Stromal cell of bone marrow (primary cell): ENCODE measurements around the gene ZNF335.
"Not testable (repeated sequence)": the region's sequence is repeated elsewhere in the genome, so short reads cannot be mapped to it uniquely, and the experiment has no call there.

Source experiments
- DNase-seq: peaks from one replicate; pipeline ENCODE4 v3.0.0-alpha.2; 2012; ENCODE audit warnings: low read depth

The ZNF335 gene

DNA sequence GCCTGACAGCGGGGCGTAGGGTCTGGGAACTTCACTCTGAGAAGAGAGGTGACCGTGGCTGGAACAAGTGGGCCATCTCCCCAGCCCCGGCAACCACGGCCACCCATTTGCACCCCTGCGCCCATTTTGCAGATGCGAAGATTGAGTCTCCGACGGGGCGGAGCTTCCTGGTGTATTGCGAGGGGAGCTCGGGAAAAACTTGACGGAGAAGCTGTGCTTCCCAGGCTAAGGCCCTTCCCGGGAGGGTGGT is 653 bp downstream of the ZNF335 start:
- no peak for DNase-seq

DNA sequence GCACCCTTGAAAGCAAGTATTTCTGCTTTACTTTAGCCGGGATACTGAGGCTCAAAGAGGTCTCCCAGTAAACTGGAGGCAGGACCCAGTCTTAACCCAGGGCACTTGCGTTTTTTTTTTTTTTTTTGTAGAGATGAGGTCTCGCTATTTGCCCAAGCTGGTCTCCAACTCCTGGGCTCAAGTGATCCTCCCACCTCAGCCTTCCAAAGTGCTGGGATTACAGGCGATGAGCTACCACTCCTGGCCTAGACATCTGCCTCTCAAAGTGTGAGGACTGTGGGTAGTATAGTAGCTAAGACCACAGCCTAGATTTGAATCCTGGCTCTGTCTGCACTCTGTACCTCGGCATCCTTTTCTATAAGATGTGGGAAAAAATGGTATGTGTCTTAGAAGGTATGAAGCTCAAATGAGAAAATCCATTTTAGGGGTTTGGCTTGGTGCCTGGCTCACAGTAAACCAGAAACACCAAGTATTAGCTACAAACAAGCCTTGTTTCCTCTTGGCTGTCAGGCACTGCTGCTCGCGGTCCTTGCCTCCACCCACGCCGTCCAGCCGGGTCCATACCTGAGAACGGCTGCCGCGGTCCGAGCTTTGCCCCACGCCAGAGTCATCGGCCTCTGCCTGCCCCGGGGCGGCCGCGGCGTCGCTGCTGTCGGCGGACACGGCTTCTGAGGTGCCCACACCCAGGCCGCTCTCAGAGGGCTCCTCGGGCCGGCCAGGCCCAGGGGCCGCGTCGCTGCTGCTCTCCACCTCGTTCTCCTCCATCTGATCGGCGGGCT is 1.2 kb downstream of the ZNF335 start:
- DNase-seq, result no peak

DNA sequence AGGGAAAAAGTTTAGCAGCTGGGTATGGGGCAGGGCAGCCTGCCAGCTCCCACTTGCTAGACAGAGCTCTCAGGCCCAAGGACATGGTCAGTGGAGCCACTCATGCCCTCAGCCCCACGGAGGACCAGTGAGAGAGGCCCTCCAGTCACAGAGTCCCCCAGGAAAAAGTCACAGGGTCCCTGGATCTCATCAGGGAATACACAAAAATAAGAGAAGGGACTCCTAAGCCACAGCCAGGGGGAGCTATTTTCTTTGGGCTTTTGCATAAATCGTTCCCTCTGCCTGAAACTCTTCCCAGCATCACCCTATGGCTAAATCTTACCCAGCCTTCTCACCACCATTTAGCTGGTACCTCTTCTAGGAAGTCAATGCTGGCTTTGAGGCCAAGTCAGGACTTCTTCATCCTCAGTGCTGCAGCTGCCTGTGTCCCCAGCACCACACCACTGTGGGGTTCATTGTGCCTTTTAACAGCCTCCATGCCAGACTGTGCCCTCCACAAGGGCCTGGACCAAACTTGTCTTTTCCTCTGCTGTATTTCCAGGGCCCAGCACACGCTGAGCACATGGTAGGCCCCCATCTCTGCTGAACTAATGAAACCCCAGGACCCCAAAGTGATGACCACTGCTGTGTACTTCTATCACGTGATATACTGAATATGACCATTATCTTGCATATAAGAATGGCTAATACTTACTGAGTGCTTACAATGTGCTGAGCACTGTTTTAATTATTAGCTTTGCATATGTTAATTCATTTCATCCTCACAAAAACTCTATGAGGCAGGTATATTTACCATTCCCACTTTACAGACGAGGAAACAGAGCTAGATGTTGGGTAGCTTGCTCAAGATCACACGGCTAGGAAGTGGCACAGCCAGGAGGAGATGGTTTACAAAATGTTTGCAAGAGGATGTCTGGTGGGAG is 2.0 kb downstream of the ZNF335 start:
- DNase-seq, result peak; percentile 59

DNA sequence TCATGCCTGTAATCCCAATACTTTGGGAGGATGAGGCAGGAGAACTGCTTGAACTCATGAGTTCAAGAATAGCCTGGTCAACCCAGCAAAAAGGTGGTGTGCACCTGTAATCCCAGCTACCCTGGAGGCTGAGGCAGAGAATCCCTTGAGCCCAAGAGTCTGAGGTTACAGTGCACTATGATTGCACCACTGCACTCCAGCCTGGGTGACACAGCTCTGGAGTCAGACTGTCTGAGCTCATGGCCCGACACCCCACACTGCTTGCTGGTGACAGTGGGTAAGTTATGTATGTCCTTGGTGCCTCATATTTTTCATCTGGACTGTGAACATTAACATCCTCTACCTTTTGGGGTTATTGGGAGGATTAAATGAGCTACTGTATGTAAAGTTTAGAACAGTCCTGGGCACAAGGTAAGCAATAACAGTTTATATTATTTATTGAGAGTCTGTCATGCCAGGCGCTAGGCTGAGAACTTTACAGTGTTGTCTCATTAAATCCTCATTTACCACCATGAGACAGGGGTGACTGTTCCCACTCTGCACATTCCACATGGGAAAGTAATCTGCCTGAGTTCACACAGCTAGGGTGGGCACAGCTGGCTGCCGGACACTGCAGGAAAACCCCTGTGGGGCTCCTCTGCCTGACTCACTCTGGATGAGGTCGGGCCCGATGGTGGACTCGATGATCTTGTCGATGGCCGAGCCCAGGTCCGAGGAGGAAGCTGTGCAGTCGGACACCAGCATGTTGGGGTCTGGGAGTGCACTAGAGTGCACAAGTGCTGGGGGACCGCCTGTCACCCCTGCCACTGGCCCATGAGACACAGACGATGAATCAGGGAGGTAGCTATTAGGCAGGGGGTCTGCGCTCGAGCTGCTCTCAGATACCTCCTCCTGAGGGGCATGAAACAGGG is 2.9 kb downstream of the ZNF335 start:
- DNase-seq, result no peak

DNA sequence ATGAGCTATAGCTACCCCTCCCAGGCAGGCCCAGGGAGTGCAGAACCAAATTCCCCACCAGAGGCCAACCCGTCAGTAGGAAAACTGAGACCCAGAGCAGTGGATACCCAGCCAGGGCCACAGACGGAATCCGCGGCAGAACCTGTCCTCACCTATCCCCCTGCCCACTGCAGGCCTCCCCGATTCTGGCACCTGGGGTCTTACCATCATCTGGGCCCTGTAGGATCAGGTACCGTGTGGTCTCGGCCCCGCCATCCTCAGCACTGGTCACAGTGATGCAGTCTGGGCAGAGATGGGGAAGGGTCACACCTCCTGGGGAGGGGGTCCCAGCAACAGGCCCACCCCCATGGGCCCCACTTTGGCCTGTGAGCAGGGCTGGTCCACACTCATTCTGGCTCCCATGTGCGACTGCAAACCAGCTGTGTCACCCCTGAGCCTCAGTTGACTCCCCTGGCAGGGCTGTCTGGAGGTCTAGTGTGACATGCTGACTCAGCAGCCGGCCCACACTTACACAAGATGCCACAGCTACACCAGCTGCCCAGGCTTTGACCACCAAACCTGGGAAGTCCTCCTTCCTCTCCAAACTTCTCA is 3.8 kb downstream of the ZNF335 start:
- DNase-seq, result no peak

DNA sequence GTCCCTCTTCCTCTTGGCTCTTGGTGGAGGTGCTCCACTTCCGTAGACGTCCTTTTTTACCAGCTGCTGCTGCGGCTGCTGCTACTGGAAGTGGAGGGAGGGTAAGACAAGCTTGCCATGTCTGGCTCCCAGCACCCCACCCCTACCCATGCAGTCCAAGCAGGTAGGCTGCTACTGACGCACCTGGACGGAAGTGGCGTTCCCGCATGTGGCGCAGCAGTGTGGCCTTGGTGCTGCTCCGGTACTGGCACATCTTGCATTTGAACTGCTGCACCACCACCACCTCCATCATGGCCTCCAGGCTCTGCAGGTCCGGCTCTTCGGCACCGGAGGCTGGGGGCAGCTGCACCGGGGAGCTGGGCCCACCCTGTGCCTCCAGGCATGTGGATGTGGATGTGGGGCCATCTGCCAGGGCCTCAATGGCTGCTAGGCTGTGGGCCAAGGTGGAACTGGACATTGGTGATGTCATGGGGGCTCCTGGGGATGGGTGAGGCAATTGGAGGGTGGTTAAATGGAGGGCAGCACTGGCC is 4.4 kb downstream of the ZNF335 start:
- no peak for DNase-seq

DNA sequence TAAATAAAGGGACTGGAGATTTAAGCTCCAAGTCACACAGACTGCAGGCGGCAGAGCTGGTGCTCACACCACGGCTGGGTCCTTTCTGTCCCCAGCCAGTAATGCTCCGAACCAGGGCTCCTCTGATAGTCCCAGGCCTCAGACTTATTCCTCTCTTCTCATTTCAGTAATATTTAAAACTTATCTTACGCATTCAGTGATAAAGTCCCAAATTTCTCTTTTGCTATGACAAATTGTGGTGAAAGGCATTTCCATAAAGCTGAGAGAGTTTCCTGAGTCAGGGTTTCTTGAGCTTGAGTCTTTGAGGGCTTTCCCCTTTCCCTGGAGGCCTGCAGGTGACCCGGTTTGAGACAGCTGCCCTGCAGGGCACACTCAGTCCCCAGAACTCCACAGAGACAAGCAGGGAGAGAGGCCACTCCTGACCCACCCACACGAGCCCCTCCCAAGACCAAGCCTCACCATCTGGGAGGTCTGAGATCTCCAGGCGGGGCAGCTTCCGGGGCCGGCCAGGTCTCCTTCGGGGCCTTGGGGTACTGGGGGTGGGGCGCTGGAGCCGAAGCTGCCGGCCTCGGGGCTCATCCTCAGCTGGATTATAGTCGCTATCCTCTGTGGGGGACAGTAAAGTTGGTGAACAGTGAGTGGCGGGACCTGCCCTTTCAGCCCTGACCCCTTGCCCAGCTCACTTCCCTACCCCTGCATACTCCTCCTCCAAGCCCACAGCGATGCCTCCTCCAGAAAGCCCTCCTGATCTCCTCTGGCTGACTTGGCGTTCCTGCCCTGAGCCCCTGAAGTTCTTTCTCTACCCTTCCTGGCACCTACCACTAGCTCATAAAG is 6.6 kb downstream of the ZNF335 start:
- no peak for DNase-seq

DNA sequence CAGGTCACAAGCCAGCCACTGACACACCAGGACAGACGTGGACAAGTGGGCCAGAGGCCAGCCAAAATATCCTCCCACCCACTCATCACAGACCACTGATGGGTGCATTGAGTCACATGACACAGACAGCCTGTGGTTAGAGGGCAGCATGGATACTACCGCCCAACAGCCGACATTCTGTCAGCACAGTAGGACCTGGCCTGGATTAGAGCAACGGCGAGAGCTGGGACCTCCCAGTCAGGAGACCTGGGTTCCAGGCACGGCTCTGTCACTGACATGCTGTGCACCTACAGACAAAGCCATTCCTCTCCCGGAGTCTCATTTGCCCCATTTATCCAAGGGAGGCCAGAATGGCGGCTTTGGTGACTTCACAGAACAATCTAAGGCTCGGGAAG is 8.0 kb downstream of the ZNF335 start:
- no peak for DNase-seq

DNA sequence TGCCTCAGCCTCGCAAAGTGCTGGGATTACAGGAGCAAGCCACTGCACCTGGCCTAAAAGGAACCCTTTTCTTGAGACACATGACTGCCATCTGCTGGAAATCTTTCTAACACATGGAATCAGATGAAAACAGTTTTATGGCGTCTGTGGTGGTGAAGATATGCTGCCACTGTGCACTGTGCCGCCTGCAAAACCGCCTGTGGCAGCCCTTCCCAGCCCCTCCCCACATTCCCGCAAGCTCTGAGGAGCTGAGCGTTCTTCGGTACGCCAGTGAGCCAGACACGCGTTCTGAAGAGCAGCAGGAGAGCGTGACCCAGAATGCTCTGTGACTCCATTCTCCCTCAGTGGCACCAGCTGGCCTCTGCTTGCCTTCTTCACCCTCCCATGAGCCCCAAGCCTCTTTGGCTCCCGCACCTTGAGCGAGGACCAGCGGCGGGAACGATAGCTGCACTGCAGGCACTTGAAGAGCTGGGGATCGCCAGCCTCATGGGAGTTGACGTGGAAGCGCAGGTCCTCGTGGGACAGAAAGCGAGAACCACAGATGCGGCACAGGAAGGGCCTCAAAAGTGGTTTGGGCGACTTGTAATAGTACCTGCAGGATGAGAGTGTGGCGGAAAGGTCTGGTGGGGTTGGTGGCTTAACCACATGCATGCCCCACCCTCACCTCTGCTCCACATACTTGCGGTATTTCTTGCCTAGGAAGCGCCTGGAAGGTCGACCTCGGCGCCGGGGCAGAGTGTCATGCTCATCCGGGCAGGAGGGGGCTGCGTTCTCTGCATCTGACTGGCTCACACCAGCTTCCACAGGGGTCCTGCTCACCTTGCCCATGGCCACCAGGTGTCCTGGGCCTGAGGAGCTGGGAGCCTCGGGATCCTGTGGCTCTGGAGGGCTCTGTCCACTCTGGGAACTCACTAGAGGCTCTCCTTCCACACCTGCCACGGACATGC is 8.7 kb downstream of the ZNF335 start:
- DNase-seq, result no peak

DNA sequence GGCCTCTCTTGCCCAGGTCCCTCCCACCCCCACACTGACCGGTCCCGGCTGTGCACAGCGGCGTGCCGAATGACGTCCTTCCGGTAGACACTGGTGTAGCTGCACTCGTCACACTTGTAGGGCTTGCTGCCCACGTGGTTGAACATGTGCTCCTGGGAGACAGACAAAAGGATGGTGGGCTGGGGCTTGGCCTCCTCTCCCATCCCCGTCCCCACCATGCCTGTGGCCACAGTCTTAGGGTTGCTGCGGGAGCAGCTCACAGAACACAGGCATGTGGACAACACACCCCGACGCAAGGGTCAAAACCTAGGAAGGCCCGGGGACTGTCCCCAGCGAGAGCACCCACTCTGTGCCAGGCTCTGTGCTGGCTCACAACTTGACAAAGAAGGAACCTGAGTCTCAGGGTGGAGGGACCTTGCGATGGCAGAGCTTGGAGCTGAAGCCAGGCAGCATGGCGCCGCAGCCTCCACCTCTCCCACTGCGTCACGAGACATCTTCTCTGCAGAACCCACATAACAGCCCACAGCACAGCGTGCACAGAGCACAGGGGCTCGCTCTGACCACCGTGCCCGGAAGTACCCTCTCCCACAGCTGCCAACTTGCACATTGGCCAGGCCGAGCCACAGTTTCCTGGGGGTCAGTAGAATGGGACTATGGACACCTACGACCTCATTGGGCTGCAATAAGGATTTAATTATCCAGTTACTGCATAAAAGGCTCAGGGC is 9.8 kb downstream of the ZNF335 start:
- DNase-seq, result no peak

DNA sequence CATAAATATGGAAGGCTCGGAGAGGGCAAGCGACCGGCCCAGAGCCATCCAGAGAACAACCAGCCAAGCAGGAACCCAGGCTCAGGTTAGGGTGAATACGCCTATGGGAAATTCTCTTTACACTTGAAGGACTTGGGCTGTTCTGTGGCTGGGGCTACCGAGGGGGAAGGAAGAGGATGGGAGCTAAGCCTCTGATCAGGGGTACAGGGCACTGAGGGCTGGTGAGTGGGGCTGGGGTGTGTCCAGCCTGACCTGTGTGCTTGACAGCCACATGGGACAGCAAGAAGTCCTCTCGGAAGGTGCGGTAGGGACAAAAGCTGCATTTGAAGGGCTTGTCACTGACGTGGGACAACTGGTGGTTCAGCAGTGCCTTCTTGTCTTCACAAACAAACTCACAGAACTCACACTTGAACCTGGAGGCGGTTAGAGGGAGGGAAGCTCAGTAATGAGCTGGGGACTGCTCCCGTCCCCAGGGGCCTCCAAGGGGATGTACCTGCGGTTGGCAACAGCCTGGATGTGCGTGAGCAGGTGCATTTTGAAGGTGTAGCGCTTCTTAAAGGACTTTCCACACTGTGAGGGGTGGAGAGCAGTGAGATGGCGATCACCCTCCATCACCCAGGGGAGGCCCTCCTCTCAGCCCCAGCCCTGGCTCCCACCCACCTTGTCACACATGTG is 11.9 kb downstream of the ZNF335 start:
- DNase-seq, result no peak

DNA sequence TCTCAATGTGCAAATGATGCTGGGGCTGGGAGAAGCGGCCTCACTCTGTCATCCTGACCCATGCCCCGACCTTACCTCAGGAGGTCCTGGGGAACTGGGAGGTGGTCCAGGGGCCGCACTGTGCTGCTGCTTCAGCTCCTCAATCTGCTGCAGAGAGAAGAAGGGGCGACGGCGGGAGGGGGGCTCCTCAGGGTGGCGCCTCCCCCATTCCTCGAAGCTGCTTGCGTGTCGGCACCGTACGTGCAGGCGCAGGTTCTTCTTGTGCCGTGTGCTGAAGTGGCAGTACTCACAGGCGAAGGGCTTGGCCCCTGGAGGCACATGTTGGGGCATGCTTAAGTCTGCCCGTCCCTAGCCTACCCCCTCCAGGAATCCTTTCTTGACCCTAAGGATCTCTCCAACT is 12.9 kb downstream of the ZNF335 start:
- no peak for DNase-seq

DNA sequence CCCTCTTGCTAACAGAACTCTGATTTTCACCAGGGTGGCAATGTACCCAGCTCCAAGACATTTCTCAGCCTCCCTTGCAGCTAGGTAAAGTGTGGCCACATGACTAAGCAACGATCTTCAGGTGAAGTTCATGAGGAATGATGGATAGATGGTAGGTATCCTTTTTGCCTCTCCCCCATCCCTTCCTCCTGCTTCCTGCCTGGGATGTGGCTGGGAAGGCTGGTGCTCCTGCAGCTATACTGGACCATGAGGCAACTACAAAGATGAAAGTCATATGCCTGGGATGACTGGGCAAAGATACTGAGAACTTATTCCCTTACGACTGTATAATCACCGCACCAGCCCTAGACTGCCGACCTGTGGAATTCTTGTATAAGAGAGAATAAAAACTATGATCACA is 13.4 kb downstream of the ZNF335 start:
- no peak for DNase-seq

DNA sequence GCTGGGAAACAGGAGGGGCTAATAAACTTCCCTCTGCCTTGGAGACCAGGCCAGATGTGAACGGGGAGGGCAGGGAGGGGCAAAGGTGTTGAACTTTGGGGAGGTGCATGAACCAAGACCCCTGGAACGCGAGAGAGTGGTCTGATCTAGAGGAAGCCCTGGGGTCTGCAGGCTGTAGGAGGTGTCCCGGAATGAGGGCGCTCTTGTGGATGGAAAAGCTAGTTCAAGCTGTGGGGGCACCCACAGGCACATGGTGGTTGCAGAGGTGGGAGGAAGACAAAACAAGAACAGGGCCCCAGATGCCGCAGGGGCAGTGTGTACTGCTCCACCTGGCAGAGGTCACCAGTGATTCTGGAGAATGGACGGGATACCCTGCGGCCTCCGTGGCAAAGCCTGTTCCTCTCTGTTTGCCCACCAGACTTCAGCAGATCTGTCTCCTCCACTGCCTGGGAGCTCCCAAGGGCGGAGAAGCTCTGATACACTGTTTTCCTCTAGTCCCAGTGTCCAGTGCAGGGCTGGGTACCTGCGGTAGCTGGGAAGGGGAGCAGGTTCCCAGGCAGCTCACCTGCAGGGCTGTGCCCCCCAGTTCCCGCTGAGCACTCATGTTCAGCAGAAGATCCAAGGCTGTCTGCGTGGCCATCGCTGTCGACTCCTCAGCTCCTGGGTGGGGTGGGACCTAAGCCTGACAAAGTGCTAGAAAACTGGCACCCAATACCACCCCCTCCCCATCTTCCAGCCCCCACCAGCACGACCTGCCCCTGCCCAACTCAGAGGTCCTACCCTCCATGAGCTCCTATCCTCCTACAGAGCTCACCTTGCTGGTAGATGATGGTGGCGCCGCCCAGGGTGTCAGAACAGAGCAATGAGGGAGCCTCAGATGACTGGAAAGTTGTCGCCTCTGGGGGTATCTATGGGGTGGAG is 14.7 kb downstream of the ZNF335 start:
- no peak for DNase-seq

DNA sequence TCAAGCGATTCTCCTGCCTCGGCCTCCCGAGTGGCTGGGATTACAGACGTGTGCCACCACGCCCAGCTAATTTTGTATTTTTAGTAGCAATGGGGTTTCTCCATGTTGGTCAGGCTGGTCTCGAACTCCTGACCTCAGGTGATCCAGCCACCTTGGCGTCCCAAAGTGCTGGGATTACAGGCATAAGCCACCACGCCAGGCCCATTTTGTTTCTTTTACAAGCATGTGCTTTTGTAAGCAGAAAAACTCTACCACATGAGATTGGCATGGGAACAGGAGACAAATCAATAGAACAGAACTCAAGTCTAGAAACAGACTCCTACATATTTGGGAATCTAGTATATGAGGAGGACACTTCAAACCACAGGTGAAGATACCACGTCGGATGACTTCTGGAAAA is 15.7 kb downstream of the ZNF335 start:
- DNase-seq, result not testable (repeated sequence)

DNA sequence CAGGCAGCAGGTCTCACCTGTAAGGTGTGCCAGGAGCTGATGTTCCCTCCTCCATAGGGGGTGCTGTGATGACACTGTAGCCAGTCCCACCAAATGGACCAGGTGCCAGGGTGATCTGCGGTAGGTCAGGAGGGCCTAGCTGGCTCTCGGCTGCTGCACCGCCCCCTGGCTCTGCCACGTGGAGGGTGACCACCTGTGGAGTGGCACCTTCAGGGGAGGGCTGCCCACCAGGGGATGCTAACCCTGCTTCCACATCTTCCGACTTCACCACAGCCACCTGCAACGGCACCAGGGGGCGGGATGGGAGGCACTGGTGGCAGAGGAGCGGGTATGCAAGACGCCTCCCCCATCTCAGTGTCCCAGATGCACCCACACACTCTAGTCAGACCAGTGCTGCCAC is 18.3 kb downstream of the ZNF335 start:
- DNase-seq, result no peak

DNA sequence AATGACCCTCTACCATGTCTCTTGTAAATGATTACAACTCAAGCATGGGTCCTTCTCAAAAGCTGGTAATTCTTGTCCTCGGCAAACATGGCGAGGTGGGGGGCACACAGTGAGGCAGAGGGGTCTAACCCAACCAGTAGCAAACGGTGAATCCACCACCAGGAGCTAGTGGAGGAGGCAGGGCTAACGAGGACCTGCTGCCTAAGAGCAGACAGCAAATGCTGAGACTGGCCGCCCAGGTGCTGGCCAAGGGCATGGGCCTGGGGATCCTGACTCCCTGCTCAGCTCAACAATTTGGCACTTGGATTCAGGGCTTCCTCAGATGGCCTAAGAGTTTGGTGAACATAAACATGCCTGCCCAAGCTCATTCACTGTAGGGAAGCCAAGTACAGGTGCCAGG is 19.1 kb downstream of the ZNF335 start:
- no peak for DNase-seq
